Osteoblast (primary cell): Measurements from ENCODE around the gene CALD1. TPM values are rescaled to one million over a fixed set of nuclear protein-coding genes. Genes with fewer than 3 reads are reported as not detected.
A peak's percentile ranks its signal among the peaks of the same experiment; 100 is the strongest.

Experiments
- DNase-seq: peaks from one replicate; pipeline ENCODE4 v3.0.0; 2011; ENCODE audit warnings: low spot score, mixed read lengths; ENCODE audit not compliant: insufficient read length; ENCODE audit errors: missing footprints
- H2AFZ ChIP-seq: 2 replicates; pipeline ENCODE4 v1.6.0; 2011; ENCODE audit warnings: mild to moderate bottlenecking, low read length
- H3K27ac ChIP-seq: 2 replicates; pipeline ENCODE4 v1.5.1; 2011; ENCODE audit warnings: mild to moderate bottlenecking, low read depth, low read length, moderate library complexity
- H3K27me3 ChIP-seq: 2 replicates; pipeline ENCODE4 v1.6.0; 2012; ENCODE audit warnings: mild to moderate bottlenecking, control low read depth, inconsistent platforms, low read length, moderate library complexity; ENCODE audit not compliant: insufficient read depth
- H3K36me3 ChIP-seq: 2 replicates; pipeline ENCODE4 v1.5.1; 2011; ENCODE audit warnings: mild to moderate bottlenecking, low read length, control low read depth, moderate library complexity; ENCODE audit not compliant: insufficient read depth
- H3K4me1 ChIP-seq: 2 replicates; pipeline ENCODE4 v1.5.1; 2011; ENCODE audit warnings: mild to moderate bottlenecking, low read length, control low read depth, moderate library complexity; ENCODE audit not compliant: insufficient read depth
- H3K4me2 ChIP-seq: 2 replicates; pipeline ENCODE4 v1.6.0; 2011; ENCODE audit warnings: mild to moderate bottlenecking, low read length; ENCODE audit not compliant: insufficient read depth
- H3K4me3 ChIP-seq: fragments of 200-600 bp; sonication (generic); 3 replicates; pipeline ENCODE4 v1.5.1; 2012; ENCODE audit warnings: mild to moderate bottlenecking, low read length, inconsistent platforms; ENCODE audit not compliant: insufficient read depth
- H3K79me2 ChIP-seq: 2 replicates; pipeline ENCODE4 v1.6.0; 2012; ENCODE audit warnings: mild to moderate bottlenecking, low read length, control low read depth, inconsistent platforms; ENCODE audit not compliant: insufficient read depth
- H3K9me3 ChIP-seq: 2 replicates; pipeline ENCODE4 v1.5.1; 2011; ENCODE audit warnings: low read depth, low read length, control low read depth
- H4K20me1 ChIP-seq: 2 replicates; pipeline ENCODE4 v1.6.0; 2012; ENCODE audit warnings: mild to moderate bottlenecking, low read length, control low read depth; ENCODE audit not compliant: insufficient read depth
- CTCF ChIP-seq: IDR thresholded peaks from 2 replicates; pipeline ENCODE4 v1.5.1; 2011; ENCODE audit warnings: mild to moderate bottlenecking, low read depth, low read length, moderate library complexity; ENCODE audit errors: extremely low read depth
- total RNA-seq: library from RNA; depleted of rRNA; stranded (reverse); fragments of >200 nt; gene quantifications from 2 replicates; pipeline ENCODE4 v1.2.3, GENCODE V29; 2012

CALD1 gene
- total RNA-seq, 1 donor = 1,123 TPM

GRCh38 chr7:134844200-134844599 lies 64.8 kb downstream of the CALD1 start:
- Histone ChIP-seq H3K4me2 (no peak overlapping the region), H4K20me1 (peaks cover 72% of the 10 kb centered on the region), H3K27me3 (no peaks in the 10 kb centered on the region), H3K79me2 (peaks cover 99% of the 10 kb centered on the region), H3K4me1 (peaks cover 40% of the 10 kb centered on the region), H3K9me3 (no peaks in the 10 kb centered on the region), H3K36me3 (peaks cover 84% of the 10 kb centered on the region), H3K27ac (peak overlapping the region; percentile 11), H2AFZ (no peak overlapping the region), H3K4me3 (no peak overlapping the region)
- DNase-seq = no peak
- no peak for TF ChIP-seq CTCF

- H4K20me1 ChIP-seq = peaks cover 82% of the 10 kb centered on the region
Observed at GRCh38 chr7:134845461-134845860, 66.0 kb downstream of the CALD1 start.

DNA sequence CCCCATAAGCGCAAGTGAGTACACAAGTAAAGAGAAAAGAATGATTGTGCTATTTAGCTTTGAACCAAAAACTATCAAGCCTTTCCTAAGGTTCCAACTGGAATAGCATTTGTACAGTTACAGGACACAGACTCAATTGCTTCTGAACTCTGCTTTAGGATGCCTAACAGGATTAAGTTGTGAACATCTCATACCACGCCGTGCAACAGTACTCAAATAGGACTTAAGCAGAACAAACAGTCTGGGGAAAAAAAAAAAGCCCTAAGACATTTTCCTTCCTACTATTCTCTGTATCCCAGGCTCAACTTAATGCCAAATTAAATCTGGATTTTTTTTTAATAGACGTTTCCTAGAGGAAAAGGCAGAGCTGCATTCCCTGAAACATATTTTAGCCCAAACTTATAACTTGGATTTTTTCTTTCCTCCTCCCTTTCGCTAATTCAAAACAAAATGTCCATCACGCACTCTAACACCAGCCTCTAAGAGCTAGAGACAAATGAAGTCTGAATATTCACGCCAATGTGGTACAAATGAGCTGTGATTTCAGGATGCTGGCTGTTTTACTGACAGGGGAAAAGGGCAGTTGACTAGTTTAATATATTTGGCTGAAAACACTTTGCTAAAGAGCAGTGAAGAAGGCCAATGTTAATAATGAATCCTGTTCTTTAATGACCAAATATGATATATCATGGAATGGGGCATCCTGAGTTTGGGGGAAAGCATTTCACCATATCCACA lies 68.6 kb downstream of the CALD1 start:
- DNase-seq = no peak
- Histone ChIP-seq H3K4me3 (no peak overlapping the region), H3K27me3 (no peaks in the 10 kb centered on the region), H3K27ac (peak overlapping the region; percentile 42), H2AFZ (no peak overlapping the region), H3K79me2 (peaks cover 99% of the 10 kb centered on the region), H3K4me1 (peaks cover 23% of the 10 kb centered on the region), H3K4me2 (no peak overlapping the region), H4K20me1 (peaks cover 90% of the 10 kb centered on the region), H3K36me3 (peaks cover 93% of the 10 kb centered on the region), H3K9me3 (no peaks in the 10 kb centered on the region)
- TF ChIP-seq CTCF = no peak

More at GRCh38 chr7:134845461-134845860, 66.0 kb downstream of the CALD1 start:
- Histone ChIP-seq H2AFZ (no peak overlapping the region), H3K27me3 (no peaks in the 10 kb centered on the region), H3K79me2 (peaks cover 98% of the 10 kb centered on the region), H3K4me3 (no peak overlapping the region), H3K4me2 (no peak overlapping the region), H3K9me3 (no peaks in the 10 kb centered on the region), H3K36me3 (peaks cover 87% of the 10 kb centered on the region), H3K27ac (peak overlapping the region; percentile 23), H3K4me1 (peaks cover 33% of the 10 kb centered on the region)
- TF ChIP-seq CTCF = peak; percentile 37
- DNase-seq = no peak

- no peak for TF ChIP-seq CTCF
- Histone ChIP-seq H3K27me3 (no peaks in the 10 kb centered on the region), H3K9me3 (no peaks in the 10 kb centered on the region), H2AFZ (no peak overlapping the region), H3K4me2 (no peak overlapping the region), H3K4me3 (no peak overlapping the region), H3K4me1 (peaks cover 29% of the 10 kb centered on the region), H3K36me3 (peaks cover 81% of the 10 kb centered on the region), H3K27ac (peak overlapping the region; percentile 21), H3K79me2 (peaks cover 94% of the 10 kb centered on the region), H4K20me1 (peaks cover 86% of the 10 kb centered on the region)
- no peak for DNase-seq
Observed at GRCh38 chr7:134850066-134850465, 70.6 kb downstream of the CALD1 start.
